GM19193 (cell line): ENCODE data around the gene POU2F3.

Source experiments
- POLR2A ChIP-seq: IDR thresholded peaks from 4 replicates; pipeline ENCODE4 v1.6.1; 2011; ENCODE audit not compliant: insufficient read depth, insufficient read length; ENCODE audit errors: extremely low read depth

Gene POU2F3

GRCh38 chr11:120339394-120339890 lies 99.5 kb downstream of the POU2F3 start:
- no peak for TF ChIP-seq POLR2A

- TF ChIP-seq POLR2A, result no peak
Measured at GRCh38 chr11:120340529-120340928, 100.6 kb downstream of the POU2F3 start.

GRCh38 chr11:120342226-120342625 lies 102.3 kb downstream of the POU2F3 start:
- no peak for TF ChIP-seq POLR2A

GRCh38 chr11:120342678-120343077 lies 102.7 kb downstream of the POU2F3 start:
- no peak for TF ChIP-seq POLR2A

GRCh38 chr11:120343429-120343828 lies 103.5 kb downstream of the POU2F3 start:
- TF ChIP-seq POLR2A, result no peak

GRCh38 chr11:120344302-120345004 lies 104.5 kb downstream of the POU2F3 start:
- TF ChIP-seq POLR2A, result no peak

GRCh38 chr11:120346233-120346632 lies 106.3 kb downstream of the POU2F3 start:
- no peak for TF ChIP-seq POLR2A

GRCh38 chr11:120350637-120351036 lies 110.7 kb downstream of the POU2F3 start:
- no peak for TF ChIP-seq POLR2A

GRCh38 chr11:120352405-120352804 lies 112.5 kb downstream of the POU2F3 start:
- TF ChIP-seq POLR2A, result no peak

GRCh38 chr11:120354068-120354467 lies 114.1 kb downstream of the POU2F3 start:
- TF ChIP-seq POLR2A, result no peak

GRCh38 chr11:120354779-120355178 lies 114.8 kb downstream of the POU2F3 start:
- no peak for TF ChIP-seq POLR2A

- no peak for TF ChIP-seq POLR2A
Measured at GRCh38 chr11:120357620-120358019, 117.7 kb downstream of the POU2F3 start.

- no peak for TF ChIP-seq POLR2A
Measured at GRCh38 chr11:120358729-120359128, 118.8 kb downstream of the POU2F3 start.

- no peak for TF ChIP-seq POLR2A
Measured at GRCh38 chr11:120363436-120363835, 123.5 kb downstream of the POU2F3 start.

- TF ChIP-seq POLR2A, result no peak
Measured at GRCh38 chr11:120365512-120365911, 125.6 kb downstream of the POU2F3 start.
